Nephron progenitor cell (in vitro differentiated cells): Measurements from ENCODE around the gene METTL4.

Experiments
- DNase-seq: peaks from one replicate; pipeline ENCODE4 v3.0.0; 2021
- H3K27ac Mint-ChIP-seq: 2 replicates; pipeline ENCODE4 v1.8.0; 2021; ENCODE audit warnings: mild to moderate bottlenecking, moderate library complexity, mixed read lengths
- H3K27me3 Mint-ChIP-seq: 2 replicates; pipeline ENCODE4 v1.8.0; 2021; ENCODE audit warnings: mild to moderate bottlenecking, low read depth, mixed read lengths; ENCODE audit not compliant: poor library complexity
- H3K36me3 Mint-ChIP-seq: 2 replicates; pipeline ENCODE4 v1.8.0; 2021; ENCODE audit warnings: low read depth, mixed read lengths
- H3K4me1 Mint-ChIP-seq: 2 replicates; pipeline ENCODE4 v1.8.0; 2021; ENCODE audit warnings: mixed read lengths
- H3K4me3 Mint-ChIP-seq: 2 replicates; pipeline ENCODE4 v1.8.0; 2021; ENCODE audit warnings: mild to moderate bottlenecking, moderate library complexity, mixed read lengths
- H3K9me3 Mint-ChIP-seq: 2 replicates; pipeline ENCODE4 v1.8.0; 2021; ENCODE audit warnings: mild to moderate bottlenecking, moderate library complexity, mixed read lengths
- TF ChIP-seq, protein P1 (sequence below): fragments of 200-600 bp; sonication (generic); IDR thresholded peaks from 2 replicates; pipeline ENCODE4 v1.5.0; 2021; ENCODE audit warnings: antibody characterized with exemption

Gene METTL4

DNA sequence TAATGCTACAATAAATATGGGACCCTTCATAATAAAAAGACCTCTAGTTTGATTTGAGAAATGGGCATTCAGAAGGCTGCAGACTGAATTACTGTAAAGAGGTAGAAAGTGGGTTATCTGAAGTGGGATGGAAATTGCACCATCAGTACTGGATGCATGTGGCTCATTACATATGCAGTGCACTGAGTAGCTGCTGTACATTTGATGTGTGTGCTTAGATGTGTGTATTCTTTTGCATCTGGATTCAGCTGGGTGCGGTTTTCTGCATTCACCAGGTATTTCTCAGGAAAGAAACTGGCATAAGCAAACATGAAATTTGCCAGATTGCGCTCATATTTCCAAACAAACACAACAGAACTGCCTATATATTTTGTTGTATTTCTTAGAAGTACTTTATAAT is 38.3 kb upstream of the METTL4 start:
- H3K27ac Mint-ChIP-seq, result no peak overlapping the region
- no peaks in the 10 kb centered on the region for H3K9me3 Mint-ChIP-seq
- H3K36me3 Mint-ChIP-seq, result peaks cover 61% of the 10 kb centered on the region
- no peak overlapping the region for H3K4me3 Mint-ChIP-seq
- no peak for DNase-seq
- TF ChIP-seq, protein P1, sequence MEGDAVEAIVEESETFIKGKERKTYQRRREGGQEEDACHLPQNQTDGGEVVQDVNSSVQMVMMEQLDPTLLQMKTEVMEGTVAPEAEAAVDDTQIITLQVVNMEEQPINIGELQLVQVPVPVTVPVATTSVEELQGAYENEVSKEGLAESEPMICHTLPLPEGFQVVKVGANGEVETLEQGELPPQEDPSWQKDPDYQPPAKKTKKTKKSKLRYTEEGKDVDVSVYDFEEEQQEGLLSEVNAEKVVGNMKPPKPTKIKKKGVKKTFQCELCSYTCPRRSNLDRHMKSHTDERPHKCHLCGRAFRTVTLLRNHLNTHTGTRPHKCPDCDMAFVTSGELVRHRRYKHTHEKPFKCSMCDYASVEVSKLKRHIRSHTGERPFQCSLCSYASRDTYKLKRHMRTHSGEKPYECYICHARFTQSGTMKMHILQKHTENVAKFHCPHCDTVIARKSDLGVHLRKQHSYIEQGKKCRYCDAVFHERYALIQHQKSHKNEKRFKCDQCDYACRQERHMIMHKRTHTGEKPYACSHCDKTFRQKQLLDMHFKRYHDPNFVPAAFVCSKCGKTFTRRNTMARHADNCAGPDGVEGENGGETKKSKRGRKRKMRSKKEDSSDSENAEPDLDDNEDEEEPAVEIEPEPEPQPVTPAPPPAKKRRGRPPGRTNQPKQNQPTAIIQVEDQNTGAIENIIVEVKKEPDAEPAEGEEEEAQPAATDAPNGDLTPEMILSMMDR, result no peak
- no peaks in the 10 kb centered on the region for H3K27me3 Mint-ChIP-seq
- no peaks in the 10 kb centered on the region for H3K4me1 Mint-ChIP-seq

DNA sequence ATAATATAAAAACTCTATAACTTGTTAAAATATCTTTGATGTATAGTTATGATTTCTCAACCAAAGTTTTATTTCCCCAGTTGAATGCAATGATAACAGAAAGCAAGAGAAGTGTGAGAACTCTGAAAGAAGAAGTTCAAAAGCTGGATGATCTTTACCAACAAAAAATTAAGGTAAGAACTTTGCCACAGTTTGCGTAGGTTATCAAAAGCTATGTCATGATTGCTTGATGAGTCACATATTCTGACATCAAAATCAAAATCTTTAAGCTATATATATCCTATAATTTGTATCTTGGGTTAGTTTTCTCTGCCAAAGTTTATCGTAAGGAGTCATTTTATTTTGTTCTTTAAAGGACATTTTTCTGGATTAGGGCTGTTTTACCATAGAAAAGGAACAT is 35.0 kb upstream of the METTL4 start:
- Mint-ChIP-seq H3K27ac (no peak overlapping the region), H3K9me3 (no peaks in the 10 kb centered on the region), H3K36me3 (peaks cover 45% of the 10 kb centered on the region), H3K4me1 (no peaks in the 10 kb centered on the region), H3K4me3 (no peak overlapping the region), H3K27me3 (no peaks in the 10 kb centered on the region)
- TF ChIP-seq, protein P1, result no peak
- DNase-seq, result no peak

DNA sequence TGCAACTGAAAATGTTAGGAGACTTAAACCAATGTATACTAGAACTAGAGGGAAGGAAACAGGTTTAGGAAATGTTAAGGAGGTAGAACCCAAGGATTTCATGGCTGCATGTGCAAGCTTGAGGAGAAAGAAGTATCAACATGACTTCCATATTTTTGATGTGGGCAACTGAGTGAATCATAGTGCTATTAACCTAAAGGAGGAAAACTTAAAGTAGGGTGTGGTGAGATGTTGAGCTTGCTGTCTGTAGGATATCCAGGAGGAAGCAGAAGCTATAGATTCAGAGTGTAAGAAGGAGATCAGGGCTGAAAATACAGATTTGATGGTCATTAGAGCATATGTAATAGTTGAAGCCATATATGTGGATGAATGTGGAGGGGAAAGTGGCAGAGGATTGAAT is 31.5 kb upstream of the METTL4 start:
- Mint-ChIP-seq H3K9me3 (no peaks in the 10 kb centered on the region), H3K27me3 (no peaks in the 10 kb centered on the region), H3K27ac (no peak overlapping the region), H3K4me1 (no peaks in the 10 kb centered on the region), H3K4me3 (no peak overlapping the region), H3K36me3 (peaks cover 50% of the 10 kb centered on the region)
- DNase-seq, result no peak
- TF ChIP-seq, protein P1, result no peak

DNA sequence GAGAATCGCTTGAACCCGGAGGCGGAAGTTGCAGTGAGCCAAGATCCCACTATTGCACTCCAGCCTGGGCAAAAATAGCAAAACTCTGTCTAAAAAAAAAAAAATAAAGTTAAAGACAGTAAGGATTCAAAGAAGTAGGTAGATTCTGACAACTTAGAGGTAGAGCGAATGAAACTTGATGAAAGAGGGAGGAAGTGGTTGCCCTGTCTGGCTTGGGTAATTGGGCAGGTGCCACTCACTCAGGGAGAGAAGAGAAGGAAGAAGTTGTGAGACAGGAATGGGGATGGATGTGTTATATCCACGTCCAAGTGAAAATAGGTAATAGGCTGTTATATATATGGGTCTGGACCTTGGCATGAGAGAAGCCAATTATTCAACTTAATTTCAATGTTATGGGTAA is 26.3 kb upstream of the METTL4 start:
- no peaks in the 10 kb centered on the region for H3K27me3 Mint-ChIP-seq
- no peak overlapping the region for H3K4me3 Mint-ChIP-seq
- no peaks in the 10 kb centered on the region for H3K4me1 Mint-ChIP-seq
- no peak overlapping the region for H3K27ac Mint-ChIP-seq
- no peak for DNase-seq
- peaks cover 7% of the 10 kb centered on the region for H3K9me3 Mint-ChIP-seq
- H3K36me3 Mint-ChIP-seq, result peaks cover 75% of the 10 kb centered on the region
- TF ChIP-seq, protein P1, result no peak

DNA sequence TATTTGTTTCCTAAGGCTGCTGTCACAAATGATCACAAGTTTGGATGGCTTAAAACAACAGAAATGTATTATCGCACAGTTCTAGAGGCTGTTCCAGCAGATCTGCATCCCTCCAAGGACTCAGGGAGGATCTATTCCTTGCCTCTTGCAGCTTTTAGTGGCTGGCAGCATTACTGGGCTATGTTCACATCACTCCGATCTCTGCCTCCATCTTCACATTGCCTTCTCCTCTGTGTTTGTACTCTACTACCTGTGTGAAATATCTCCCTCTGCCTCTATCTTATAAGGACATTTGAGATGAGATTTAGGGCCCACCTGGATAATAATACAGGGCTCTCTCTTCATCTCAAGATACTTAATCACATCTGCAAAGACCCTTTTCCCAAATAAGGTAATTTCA is 19.0 kb upstream of the METTL4 start:
- TF ChIP-seq, protein P1, result no peak
- no peak for DNase-seq
- no peak overlapping the region for H3K4me3 Mint-ChIP-seq
- peak overlapping the region; percentile 23 for H3K27ac Mint-ChIP-seq
- H3K27me3 Mint-ChIP-seq, result no peaks in the 10 kb centered on the region
- no peaks in the 10 kb centered on the region for H3K4me1 Mint-ChIP-seq
- H3K9me3 Mint-ChIP-seq, result peaks cover 2% of the 10 kb centered on the region
- H3K36me3 Mint-ChIP-seq, result peaks cover 71% of the 10 kb centered on the region

DNA sequence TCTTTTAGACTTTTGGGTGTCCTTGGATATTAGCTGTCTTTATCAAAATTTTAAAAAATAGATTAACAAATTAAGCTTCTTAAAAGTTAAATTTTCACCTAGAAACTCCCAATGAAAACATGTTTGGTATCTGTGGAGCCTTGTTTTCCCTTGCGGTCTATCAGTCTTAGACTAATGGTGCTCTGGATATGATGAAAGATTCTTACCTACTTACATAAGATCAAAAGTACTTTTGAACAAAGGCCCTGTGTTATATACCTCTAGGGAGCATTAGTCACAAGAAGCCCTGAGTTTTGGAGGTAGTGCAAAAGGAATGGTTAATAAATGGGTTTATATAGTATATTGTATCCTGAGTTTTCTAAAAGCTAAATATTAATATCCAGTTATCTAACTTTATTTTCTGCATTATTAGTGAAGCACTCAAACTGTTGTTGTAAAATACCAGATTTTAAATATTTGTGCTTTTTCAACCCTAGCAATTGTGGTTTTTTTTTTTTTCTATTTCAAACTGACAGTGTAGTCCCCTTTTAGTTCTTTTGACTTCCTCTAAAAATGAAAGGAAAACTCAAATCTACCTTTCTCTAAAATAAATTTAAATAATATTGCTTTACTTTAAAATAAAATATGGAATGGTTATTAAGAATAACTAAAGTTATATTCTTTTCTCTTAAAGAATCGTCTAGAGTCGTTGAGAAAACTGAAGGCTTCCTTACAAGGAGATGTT is 18.2 kb upstream of the METTL4 start:
- no peak for DNase-seq
- TF ChIP-seq, protein P1, result no peak
- no peak overlapping the region for H3K27ac Mint-ChIP-seq
- no peaks in the 10 kb centered on the region for H3K4me1 Mint-ChIP-seq
- no peaks in the 10 kb centered on the region for H3K27me3 Mint-ChIP-seq
- H3K36me3 Mint-ChIP-seq, result peaks cover 68% of the 10 kb centered on the region
- H3K9me3 Mint-ChIP-seq, result no peaks in the 10 kb centered on the region
- no peak overlapping the region for H3K4me3 Mint-ChIP-seq
